HepG2 (cell line): Measurements from ENCODE around the gene MBTPS1. TPM values are rescaled to one million over a fixed set of nuclear protein-coding genes. Genes with fewer than 3 reads are reported as not detected.

Experiments used
- CEBPB ChIP-seq: IDR thresholded peaks from 2 replicates; pipeline ENCODE4 v1.6.1; 2011; ENCODE audit warnings: low read depth, low read length, improper control_type of control experiment, borderline replicate concordance
- EHMT2 ChIP-seq: fragments of 200-600 bp; sonication (generic); IDR thresholded peaks from 2 replicates; pipeline ENCODE4 v1.7.0; 2017; ENCODE audit warnings: antibody characterized with exemption, low read depth, low read length, borderline replicate concordance
- GTF2F1 ChIP-seq: fragments of 150-350 bp; IDR thresholded peaks from 2 replicates; pipeline ENCODE4 v1.6.1; 2014; ENCODE audit warnings: low read length
- JARID2 ChIP-seq: sonication (generic); formaldehyde crosslinking; IDR thresholded peaks from 2 replicates; pipeline ENCODE4 v1.8.1; 2023; ENCODE audit warnings: missing genetic modification reagents, inconsistent platforms; ENCODE audit not compliant: insufficient replicate concordance
- KDM3A ChIP-seq: IDR thresholded peaks from 2 replicates; pipeline ENCODE4 v1.6.1; 2018; ENCODE audit warnings: low read depth, missing compliant biosample characterization
- PHF20 ChIP-seq: sonication (generic); formaldehyde crosslinking; IDR thresholded peaks from 2 replicates; pipeline ENCODE4 v1.5.0; 2020; ENCODE audit warnings: mild to moderate bottlenecking, missing genetic modification reagents
- PRMT3 ChIP-seq: sonication (generic); formaldehyde crosslinking; IDR thresholded peaks from 2 replicates; pipeline ENCODE4 v1.8.1; 2022; ENCODE audit warnings: low read depth, mild to moderate bottlenecking, moderate library complexity, missing genetic modification reagents, borderline replicate concordance
- RERE ChIP-seq: IDR thresholded peaks from 2 replicates; pipeline ENCODE4 v1.6.1; 2016; ENCODE audit warnings: low read depth, missing genetic modification reagents, missing compliant biosample characterization
- RORA ChIP-seq: sonication (generic); formaldehyde crosslinking; IDR thresholded peaks from 2 replicates; pipeline ENCODE4 v1.5.0; 2020; ENCODE audit warnings: mild to moderate bottlenecking, missing genetic modification reagents, moderate library complexity
- SIN3B ChIP-seq: fragments of 150-350 bp; IDR thresholded peaks from 2 replicates; pipeline ENCODE4 v1.6.1; 2014; ENCODE audit warnings: low read length
- ZBTB8A ChIP-seq: sonication (generic); formaldehyde crosslinking; IDR thresholded peaks from 2 replicates; pipeline ENCODE4 v1.4.0; 2020; ENCODE audit warnings: mild to moderate bottlenecking, low read depth, missing genetic modification reagents, borderline replicate concordance
- ZNF101 ChIP-seq: sonication (generic); formaldehyde crosslinking; IDR thresholded peaks from 2 replicates; pipeline ENCODE4 v1.4.0; 2020; ENCODE audit warnings: mild to moderate bottlenecking, low read depth, missing genetic modification reagents, borderline replicate concordance
- ZNF362 ChIP-seq: sonication (generic); formaldehyde crosslinking; IDR thresholded peaks from 2 replicates; pipeline ENCODE4 v1.4.0; 2020; ENCODE audit warnings: missing genetic modification reagents, mild to moderate bottlenecking, borderline replicate concordance
- ZNF670 ChIP-seq: sonication (generic); formaldehyde crosslinking; IDR thresholded peaks from 2 replicates; pipeline ENCODE4 v1.8.0; 2022; ENCODE audit warnings: mild to moderate bottlenecking, missing genetic modification reagents, borderline replicate concordance
- ZNF713 ChIP-seq: sonication (generic); formaldehyde crosslinking; IDR thresholded peaks from 2 replicates; pipeline ENCODE4 v1.4.0; 2020; ENCODE audit warnings: mild to moderate bottlenecking, missing genetic modification reagents
- ZNF724P ChIP-seq: sonication (generic); formaldehyde crosslinking; IDR thresholded peaks from 2 replicates; pipeline ENCODE4 v1.8.0; 2022; ENCODE audit warnings: missing genetic modification reagents, borderline replicate concordance
- ZSCAN9 ChIP-seq: IDR thresholded peaks from 2 replicates; pipeline ENCODE4 v1.6.1; 2016; ENCODE audit warnings: borderline replicate concordance
- polyA plus RNA-seq, 8 experiments: library from polyadenylated mRNA; depleted of rRNA in 3 of 8; stranded (reverse) in 7 of 8; unstranded in 1 of 8; fragments of >200 nt; fragmentation: Illumina TruSeq in 4 of 8; extraction: Trizol in 4 of 8; gene quantifications; 2 replicates each; pipeline versions ENCODE4 v1.2.1 to v1.2.3, GENCODE V29; 2011 to 2016; ENCODE audit warnings: low read depth in 4 of 8, missing spikeins in 1 of 8, mixed read lengths in 1 of 8; ENCODE audit not compliant: insufficient read depth in 1 of 8
- total RNA-seq, 5 experiments: library from RNA; depleted of rRNA; stranded (reverse); fragments of >200 nt; fragmentation: Illumina TruSeq; extraction: Trizol; gene quantifications; 2 replicates each; pipeline ENCODE4 v1.2.3, GENCODE V29; 2016; ENCODE audit warnings: low read depth in 1 of 5
- TF ChIP-seq, protein P1 (sequence below): sonication (generic); formaldehyde crosslinking; IDR thresholded peaks from 2 replicates; pipeline ENCODE4 v1.5.1; 2020; ENCODE audit warnings: mild to moderate bottlenecking, missing genetic modification reagents, borderline replicate concordance
- TF ChIP-seq, protein P2 (sequence below): IDR thresholded peaks from 2 replicates; pipeline ENCODE4 v1.6.1; 2016; ENCODE audit warnings: low read depth, borderline replicate concordance

Gene MBTPS1
- total and polyA plus RNA-seq, 2 of the 13 experiments (the other 11 are each of a cell fraction or from before 2014, with no cell fraction given), result 56.7 to 91.3 TPM

- TF ChIP-seq EHMT2 (no peak), RERE (CRISPR knock-in tag) (no peak; the same call in 1 of the 2 replicates), SIN3B (peak; percentile 65; the same call in 1 of the 2 replicates), ZSCAN9 (CRISPR knock-in tag) (no peak; the same call in 1 of the 2 replicates), ZNF362 (CRISPR knock-in tag) (no peak; the same call in 1 of the 2 replicates), ZNF670 (CRISPR knock-in tag) (peak; percentile 23; the same call in 1 of the 2 replicates), CEBPB (no peak), GTF2F1 (no peak), PRMT3 (no peak; the same call in 1 of the 2 replicates), ZNF101 (CRISPR knock-in tag) (no peak), ZNF713 (peak; percentile 77; the same call in 1 of the 2 replicates), RORA (CRISPR knock-in tag) (no peak), ZBTB8A (CRISPR knock-in tag) (peak; percentile 69; the same call in 1 of the 2 replicates), JARID2 (CRISPR knock-in tag) (peak; percentile 40), PHF20 (CRISPR knock-in tag) (peak; percentile 78), KDM3A (CRISPR knock-in tag) (peak; percentile 59; the same call in 1 of the 2 replicates), ZNF724P (peak; percentile 62)
- TF ChIP-seq, protein P1, sequence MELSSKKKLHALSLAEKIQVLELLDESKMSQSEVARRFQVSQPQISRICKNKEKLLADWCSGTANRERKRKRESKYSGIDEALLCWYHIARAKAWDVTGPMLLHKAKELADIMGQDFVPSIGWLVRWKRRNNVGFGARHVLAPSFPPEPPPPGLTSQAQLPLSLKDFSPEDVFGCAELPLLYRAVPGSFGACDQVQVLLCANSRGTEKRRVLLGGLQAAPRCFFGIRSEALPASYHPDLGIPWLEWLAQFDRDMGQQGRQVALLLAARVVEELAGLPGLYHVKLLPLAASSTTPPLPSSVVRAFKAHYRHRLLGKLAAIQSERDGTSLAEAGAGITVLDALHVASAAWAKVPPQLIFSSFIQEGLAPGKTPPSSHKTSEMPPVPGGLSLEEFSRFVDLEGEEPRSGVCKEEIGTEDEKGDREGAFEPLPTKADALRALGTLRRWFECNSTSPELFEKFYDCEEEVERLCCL (CRISPR knock-in tag), result no peak
- TF ChIP-seq, protein P2, sequence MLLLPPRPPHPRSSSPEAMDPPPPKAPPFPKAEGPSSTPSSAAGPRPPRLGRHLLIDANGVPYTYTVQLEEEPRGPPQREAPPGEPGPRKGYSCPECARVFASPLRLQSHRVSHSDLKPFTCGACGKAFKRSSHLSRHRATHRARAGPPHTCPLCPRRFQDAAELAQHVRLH (CRISPR knock-in tag), result peak; percentile 63
Measured at GRCh38 chr16:84116720-84117493, at the start of gene MBTPS1 (continued).
